Epidermal melanocyte (primary cell): ENCODE measurements around the gene C6orf118.

Experiments used
- DNase-seq: peaks from one replicate; pipeline ENCODE4 v3.0.0; 2011; ENCODE audit warnings: low spot score; ENCODE audit not compliant: insufficient read length

C6orf118 gene

GRCh38 chr6:165308926-165309731, at the start of gene C6orf118:
Gene C6orf118, minus strand, starts transcription at chr6:165309605. Its CDS starts 19 bp downstream, at chr6:165309586.
- peak; percentile 61 for DNase-seq

- DNase-seq: no peak
Observed at GRCh38 chr6:165345700-165346099, 36.3 kb upstream of the C6orf118 start.

- no peak for DNase-seq
Observed at GRCh38 chr6:165340532-165340931, 31.1 kb upstream of the C6orf118 start.

GRCh38 chr6:165325609-165326008, 16.2 kb upstream of the C6orf118 start:
- no peak for DNase-seq

GRCh38 chr6:165321555-165322145, 12.2 kb upstream of the C6orf118 start:
- DNase-seq: no peak

- no peak for DNase-seq
Observed at GRCh38 chr6:165321150-165321549, 11.7 kb upstream of the C6orf118 start.

GRCh38 chr6:165317723-165318122, 8.3 kb upstream of the C6orf118 start:
- no peak for DNase-seq

- DNase-seq: no peak
Observed at GRCh38 chr6:165306955-165307354, 2.5 kb downstream of the C6orf118 start.

- no peak for DNase-seq
Observed at GRCh38 chr6:165301372-165302246, 7.8 kb downstream of the C6orf118 start.

- no peak for DNase-seq
Observed at GRCh38 chr6:165300422-165300936, 8.9 kb downstream of the C6orf118 start.

GRCh38 chr6:165298875-165299274, 10.5 kb downstream of the C6orf118 start:
- DNase-seq: no peak

- no peak for DNase-seq
Observed at GRCh38 chr6:165298402-165298801, 11.0 kb downstream of the C6orf118 start.

GRCh38 chr6:165292657-165293056, 16.7 kb downstream of the C6orf118 start:
- DNase-seq: no peak

- DNase-seq: no peak
Observed at GRCh38 chr6:165274611-165275010, 34.8 kb downstream of the C6orf118 start.

GRCh38 chr6:165272585-165272984, 36.8 kb downstream of the C6orf118 start:
- no peak for DNase-seq

- no peak for DNase-seq
Observed at GRCh38 chr6:165268987-165269386, 40.4 kb downstream of the C6orf118 start.

- DNase-seq: no peak
Observed at GRCh38 chr6:165266621-165267020, 42.8 kb downstream of the C6orf118 start.

GRCh38 chr6:165266191-165266590, 43.2 kb downstream of the C6orf118 start:
- DNase-seq: no peak

GRCh38 chr6:165260462-165260861, 48.9 kb downstream of the C6orf118 start:
- no peak for DNase-seq

GRCh38 chr6:165249808-165250207, 59.6 kb downstream of the C6orf118 start:
- no peak for DNase-seq

GRCh38 chr6:165245701-165246100, 63.7 kb downstream of the C6orf118 start:
- no peak for DNase-seq

GRCh38 chr6:165245287-165245686, 64.1 kb downstream of the C6orf118 start:
- peak; percentile 27 for DNase-seq
